ENCODE results near the gene CLEC17A. TPM values are rescaled to one million over a fixed set of nuclear protein-coding genes. Genes with fewer than 3 reads are reported as not detected.

Gene CLEC17A
- total and polyA plus RNA-seq, 2 of the 13 experiments (the other 11 are each of a cell fraction or from before 2014, with no cell fraction given) = not detected

DNA sequence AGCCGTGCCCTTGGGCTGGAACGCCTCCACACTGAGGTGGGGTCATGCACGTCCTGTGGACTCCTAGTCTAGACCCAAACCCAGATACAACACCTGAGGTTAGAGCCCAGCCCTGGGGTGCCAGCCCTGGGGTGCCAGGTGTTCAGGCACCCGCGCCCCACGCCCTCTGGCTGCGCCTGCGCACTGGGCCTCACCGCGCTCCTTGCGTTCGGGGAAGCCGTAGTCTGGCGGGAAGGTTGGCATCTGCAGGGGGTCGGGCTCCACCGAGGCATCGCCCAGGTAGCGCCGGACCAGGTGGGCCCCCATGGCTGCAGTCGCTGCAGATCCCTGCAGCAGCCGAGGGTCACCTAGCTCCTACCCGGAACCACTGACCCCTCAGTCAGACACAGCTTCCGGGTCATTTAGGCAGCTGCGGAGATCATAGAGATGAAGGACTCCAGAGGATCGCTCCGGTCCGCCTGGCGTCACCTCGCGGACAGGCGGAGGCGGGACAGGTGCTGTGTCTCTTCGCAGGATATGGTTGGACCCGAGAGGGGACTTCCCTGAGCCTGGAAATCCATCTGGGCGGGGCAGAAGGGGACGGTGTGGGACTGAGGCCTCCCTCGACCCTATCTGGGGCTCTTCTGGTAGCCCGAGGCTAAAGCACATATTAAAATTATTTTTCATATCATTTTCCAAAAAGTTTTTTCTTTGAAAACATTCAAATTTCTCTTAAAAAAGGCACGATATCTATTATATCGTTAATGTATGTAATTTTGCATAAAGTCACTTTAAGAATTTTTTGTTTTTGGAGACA is 11.0 kb upstream of the CLEC17A start, which contains the start of gene NDUFB7 (continued):
- TF ChIP-seq MZF1 (CRISPR knock-in tag; IDR thresholded peaks at IDR 0.05; ENCODE audit: borderline replicate concordance) (no peak), HDAC1 (CRISPR knock-in tag; IDR thresholded peaks at IDR 0.05) (peak; percentile 87), CBX2 (IDR thresholded peaks at IDR 0.05; ENCODE audit: low read depth, low read length) (no peak), CBX2 (CRISPR knock-in tag; IDR thresholded peaks at IDR 0.05; ENCODE audit: low read depth) (no peak), ZNF17 (CRISPR knock-in tag; IDR thresholded peaks at IDR 0.05) (no peak), ELF1 (CRISPR knock-in tag; IDR thresholded peaks at IDR 0.05) (peak; percentile 95), ZNF296 (CRISPR knock-in tag; conservative IDR thresholded peaks at IDR 0.05) (no peak), SP4 (CRISPR knock-in tag; IDR thresholded peaks at IDR 0.05) (peak; percentile 64), PPARG (CRISPR knock-in tag; conservative IDR thresholded peaks at IDR 0.05) (no peak; the same call in 1 of the 2 replicates), ZSCAN21 (CRISPR knock-in tag; IDR thresholded peaks at IDR 0.05; ENCODE audit: borderline replicate concordance) (peak; percentile 81), SRSF4 (IDR thresholded peaks at IDR 0.05; ENCODE audit: low read depth, low read length, poor library complexity, severe bottlenecking) (no peak)
- TF ChIP-seq, protein P1, sequence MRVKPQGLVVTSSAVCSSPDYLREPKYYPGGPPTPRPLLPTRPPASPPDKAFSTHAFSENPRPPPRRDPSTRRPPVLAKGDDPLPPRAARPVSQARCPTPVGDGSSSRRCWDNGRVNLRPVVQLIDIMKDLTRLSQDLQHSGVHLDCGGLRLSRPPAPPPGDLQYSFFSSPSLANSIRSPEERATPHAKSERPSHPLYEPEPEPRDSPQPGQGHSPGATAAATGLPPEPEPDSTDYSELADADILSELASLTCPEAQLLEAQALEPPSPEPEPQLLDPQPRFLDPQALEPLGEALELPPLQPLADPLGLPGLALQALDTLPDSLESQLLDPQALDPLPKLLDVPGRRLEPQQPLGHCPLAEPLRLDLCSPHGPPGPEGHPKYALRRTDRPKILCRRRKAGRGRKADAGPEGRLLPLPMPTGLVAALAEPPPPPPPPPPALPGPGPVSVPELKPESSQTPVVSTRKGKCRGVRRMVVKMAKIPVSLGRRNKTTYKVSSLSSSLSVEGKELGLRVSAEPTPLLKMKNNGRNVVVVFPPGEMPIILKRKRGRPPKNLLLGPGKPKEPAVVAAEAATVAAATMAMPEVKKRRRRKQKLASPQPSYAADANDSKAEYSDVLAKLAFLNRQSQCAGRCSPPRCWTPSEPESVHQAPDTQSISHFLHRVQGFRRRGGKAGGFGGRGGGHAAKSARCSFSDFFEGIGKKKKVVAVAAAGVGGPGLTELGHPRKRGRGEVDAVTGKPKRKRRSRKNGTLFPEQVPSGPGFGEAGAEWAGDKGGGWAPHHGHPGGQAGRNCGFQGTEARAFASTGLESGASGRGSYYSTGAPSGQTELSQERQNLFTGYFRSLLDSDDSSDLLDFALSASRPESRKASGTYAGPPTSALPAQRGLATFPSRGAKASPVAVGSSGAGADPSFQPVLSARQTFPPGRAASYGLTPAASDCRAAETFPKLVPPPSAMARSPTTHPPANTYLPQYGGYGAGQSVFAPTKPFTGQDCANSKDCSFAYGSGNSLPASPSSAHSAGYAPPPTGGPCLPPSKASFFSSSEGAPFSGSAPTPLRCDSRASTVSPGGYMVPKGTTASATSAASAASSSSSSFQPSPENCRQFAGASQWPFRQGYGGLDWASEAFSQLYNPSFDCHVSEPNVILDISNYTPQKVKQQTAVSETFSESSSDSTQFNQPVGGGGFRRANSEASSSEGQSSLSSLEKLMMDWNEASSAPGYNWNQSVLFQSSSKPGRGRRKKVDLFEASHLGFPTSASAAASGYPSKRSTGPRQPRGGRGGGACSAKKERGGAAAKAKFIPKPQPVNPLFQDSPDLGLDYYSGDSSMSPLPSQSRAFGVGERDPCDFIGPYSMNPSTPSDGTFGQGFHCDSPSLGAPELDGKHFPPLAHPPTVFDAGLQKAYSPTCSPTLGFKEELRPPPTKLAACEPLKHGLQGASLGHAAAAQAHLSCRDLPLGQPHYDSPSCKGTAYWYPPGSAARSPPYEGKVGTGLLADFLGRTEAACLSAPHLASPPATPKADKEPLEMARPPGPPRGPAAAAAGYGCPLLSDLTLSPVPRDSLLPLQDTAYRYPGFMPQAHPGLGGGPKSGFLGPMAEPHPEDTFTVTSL (CRISPR knock-in tag; IDR thresholded peaks at IDR 0.05; ENCODE audit: borderline replicate concordance) = no peak
- TF ChIP-seq, protein P2, sequence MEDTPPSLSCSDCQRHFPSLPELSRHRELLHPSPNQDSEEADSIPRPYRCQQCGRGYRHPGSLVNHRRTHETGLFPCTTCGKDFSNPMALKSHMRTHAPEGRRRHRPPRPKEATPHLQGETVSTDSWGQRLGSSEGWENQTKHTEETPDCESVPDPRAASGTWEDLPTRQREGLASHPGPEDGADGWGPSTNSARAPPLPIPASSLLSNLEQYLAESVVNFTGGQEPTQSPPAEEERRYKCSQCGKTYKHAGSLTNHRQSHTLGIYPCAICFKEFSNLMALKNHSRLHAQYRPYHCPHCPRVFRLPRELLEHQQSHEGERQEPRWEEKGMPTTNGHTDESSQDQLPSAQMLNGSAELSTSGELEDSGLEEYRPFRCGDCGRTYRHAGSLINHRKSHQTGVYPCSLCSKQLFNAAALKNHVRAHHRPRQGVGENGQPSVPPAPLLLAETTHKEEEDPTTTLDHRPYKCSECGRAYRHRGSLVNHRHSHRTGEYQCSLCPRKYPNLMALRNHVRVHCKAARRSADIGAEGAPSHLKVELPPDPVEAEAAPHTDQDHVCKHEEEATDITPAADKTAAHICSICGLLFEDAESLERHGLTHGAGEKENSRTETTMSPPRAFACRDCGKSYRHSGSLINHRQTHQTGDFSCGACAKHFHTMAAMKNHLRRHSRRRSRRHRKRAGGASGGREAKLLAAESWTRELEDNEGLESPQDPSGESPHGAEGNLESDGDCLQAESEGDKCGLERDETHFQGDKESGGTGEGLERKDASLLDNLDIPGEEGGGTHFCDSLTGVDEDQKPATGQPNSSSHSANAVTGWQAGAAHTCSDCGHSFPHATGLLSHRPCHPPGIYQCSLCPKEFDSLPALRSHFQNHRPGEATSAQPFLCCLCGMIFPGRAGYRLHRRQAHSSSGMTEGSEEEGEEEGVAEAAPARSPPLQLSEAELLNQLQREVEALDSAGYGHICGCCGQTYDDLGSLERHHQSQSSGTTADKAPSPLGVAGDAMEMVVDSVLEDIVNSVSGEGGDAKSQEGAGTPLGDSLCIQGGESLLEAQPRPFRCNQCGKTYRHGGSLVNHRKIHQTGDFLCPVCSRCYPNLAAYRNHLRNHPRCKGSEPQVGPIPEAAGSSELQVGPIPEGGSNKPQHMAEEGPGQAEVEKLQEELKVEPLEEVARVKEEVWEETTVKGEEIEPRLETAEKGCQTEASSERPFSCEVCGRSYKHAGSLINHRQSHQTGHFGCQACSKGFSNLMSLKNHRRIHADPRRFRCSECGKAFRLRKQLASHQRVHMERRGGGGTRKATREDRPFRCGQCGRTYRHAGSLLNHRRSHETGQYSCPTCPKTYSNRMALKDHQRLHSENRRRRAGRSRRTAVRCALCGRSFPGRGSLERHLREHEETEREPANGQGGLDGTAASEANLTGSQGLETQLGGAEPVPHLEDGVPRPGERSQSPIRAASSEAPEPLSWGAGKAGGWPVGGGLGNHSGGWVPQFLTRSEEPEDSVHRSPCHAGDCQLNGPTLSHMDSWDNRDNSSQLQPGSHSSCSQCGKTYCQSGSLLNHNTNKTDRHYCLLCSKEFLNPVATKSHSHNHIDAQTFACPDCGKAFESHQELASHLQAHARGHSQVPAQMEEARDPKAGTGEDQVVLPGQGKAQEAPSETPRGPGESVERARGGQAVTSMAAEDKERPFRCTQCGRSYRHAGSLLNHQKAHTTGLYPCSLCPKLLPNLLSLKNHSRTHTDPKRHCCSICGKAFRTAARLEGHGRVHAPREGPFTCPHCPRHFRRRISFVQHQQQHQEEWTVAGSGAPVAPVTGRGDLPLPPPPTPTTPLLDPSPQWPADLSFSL (CRISPR knock-in tag; IDR thresholded peaks at IDR 0.05) = no peak
- TF ChIP-seq, protein P3, sequence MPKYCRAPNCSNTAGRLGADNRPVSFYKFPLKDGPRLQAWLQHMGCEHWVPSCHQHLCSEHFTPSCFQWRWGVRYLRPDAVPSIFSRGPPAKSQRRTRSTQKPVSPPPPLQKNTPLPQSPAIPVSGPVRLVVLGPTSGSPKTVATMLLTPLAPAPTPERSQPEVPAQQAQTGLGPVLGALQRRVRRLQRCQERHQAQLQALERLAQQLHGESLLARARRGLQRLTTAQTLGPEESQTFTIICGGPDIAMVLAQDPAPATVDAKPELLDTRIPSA (CRISPR knock-in tag; IDR thresholded peaks at IDR 0.05; ENCODE audit: borderline replicate concordance) = no peak
